Right lobe of liver (tissue), 6 donors: ENCODE data around the gene CFAP20. TPM values are rescaled to one million over a fixed set of nuclear protein-coding genes. Genes with fewer than 3 reads are reported as not detected.

ENCODE experiments used
- ATAC-seq, 4 donors: fragments of 200-7000 bp; cut with Tn5 transposase; one replicate each; pipeline ENCODE4 v1.9.1; 2020; ENCODE audit warnings: mild to moderate bottlenecking in 4 of 4, moderate library complexity in 4 of 4
- DNase-seq, 3 donors: peaks; one replicate each; pipeline ENCODE4 v3.0.0-alpha.2; 2020
- H3K27ac ChIP-seq, 3 donors: fragments of 200-600 bp; one replicate each; pipeline ENCODE4 v1.8.0; 2022
- H3K27me3 ChIP-seq, 2 donors: fragments of 200-600 bp; one replicate each; pipeline ENCODE4 v1.8.0; 2022
- H3K36me3 ChIP-seq, 4 donors: fragments of 200-600 bp; sonication (generic) in 1 of 4; one replicate each; pipeline versions ENCODE4 v1.5.1 to v1.8.0; 2017 to 2022; ENCODE audit warnings: control low read depth in 1 of 4
- H3K4me1 ChIP-seq, 4 donors: fragments of 200-600 bp; sonication (generic) in 1 of 4; one replicate each; pipeline versions ENCODE4 v1.5.1 to v1.8.0; 2017 to 2022; ENCODE audit warnings: control low read depth in 1 of 4
- H3K4me3 ChIP-seq, 3 donors: fragments of 200-600 bp; one replicate each; pipeline ENCODE4 v1.8.0; 2022
- H3K9me3 ChIP-seq, 4 donors: fragments of 200-600 bp; sonication (generic) in 1 of 4; one replicate each; pipeline versions ENCODE4 v1.5.1 to v1.8.0; 2017 to 2022; ENCODE audit warnings: control low read depth in 1 of 4
- CTCF ChIP-seq, 4 donors: fragments of 200-600 bp in 3 of 4; fragments of 450-650 bp in 1 of 4; IDR thresholded peaks; one replicate each; pipeline versions ENCODE4 v1.5.1 to v1.8.0; 2016 to 2022; ENCODE audit warnings: antibody characterized with exemption in 4 of 4, mild to moderate bottlenecking in 2 of 4
- POLR2A ChIP-seq: fragments of 450-650 bp; IDR thresholded peaks from one replicate; pipeline ENCODE4 v1.6.1; 2017; ENCODE audit warnings: antibody characterized with exemption, mild to moderate bottlenecking
- WGBS: methylation state at CpG from one replicate; pipeline ENCODE4 v1.1.6; 2018; ENCODE audit warnings: low coverage, low lambda C conversion rate; ENCODE audit not compliant: insufficient coverage; ENCODE audit errors: missing lambda C conversion rate; 5-methylcytosine and 5-hydroxymethylcytosine counted together
- intact Hi-C, 2 donors: fragments of 100-400 bp; cut with DNase I; formaldehyde crosslinking; loops; one replicate each; pipeline versions ENCODE4 v1.11.2 to v1.14.1; 2022
- total RNA-seq, 6 experiments: library from RNA; depleted of rRNA in 2 of 6; stranded (reverse); fragments of >200 nt in 2 of 6; fragmentation: NEBNext Ultra II Directional in 3 of 6; extraction: Animal tissue kit (Norgen Biotek cat#: 25700) in 3 of 6; gene quantifications; one replicate each; pipeline versions ENCODE4 v1.1.0 to v1.2.4, GENCODE V29; 2016 to 2023
- donor health status: DM: no; HTN: yes; CAD: no.
- donor health status: DM: no; HTN: no; CAD: no.
- donor health status: DM: no; HTN: no; CAD: no.
- donor health status: DM: no; HTN: yes; CAD: no.
- donor health status: DM: no; HTN: yes; CAD: no.

The CFAP20 gene
- total RNA-seq, 6 experiments from 2014 or later, result 7.8 to 38.7 (median 18.1) TPM

- TF ChIP-seq CTCF (IDR thresholded peaks at IDR 0.05) (no peak), POLR2A (no peak)
- Histone ChIP-seq H3K9me3 (no peaks in the 10 kb centered on the region), H3K4me3 (no peak overlapping the region), H3K4me1 (no peaks in the 10 kb centered on the region), H3K27me3 (no peaks in the 10 kb centered on the region), H3K36me3 (no peaks in the 10 kb centered on the region), H3K27ac (no peak overlapping the region)
- intact Hi-C loops, result no loop called here
- peak in 1 of 3 donors; percentile 26 for DNase-seq
- no peak for ATAC-seq
- WGBS, result 90% methylated on average over 9 of the region's 15 CpGs
Measured at GRCh38 chr16:58102665-58103392, 26.4 kb downstream of the CFAP20 start.

- ATAC-seq (no peak), DNase-seq (no peak)
- no peak overlapping the region for H3K4me3 ChIP-seq
- 94% methylated on average over 3 of the region's 6 CpGs for WGBS
- intact Hi-C loops, result no loop called here
- TF ChIP-seq POLR2A (no peak), CTCF (IDR thresholded peaks at IDR 0.05) (no peak)
- H3K4me1 ChIP-seq, result no peaks in the 10 kb centered on the region
- H3K9me3 ChIP-seq, result no peaks in the 10 kb centered on the region
- H3K27ac ChIP-seq, result no peak overlapping the region
- H3K27me3 ChIP-seq, result no peaks in the 10 kb centered on the region
- H3K36me3 ChIP-seq, result no peaks in the 10 kb centered on the region
Measured at GRCh38 chr16:58099956-58100300, 29.3 kb downstream of the CFAP20 start.

- intact Hi-C loops, result no loop called here
- H3K4me3 ChIP-seq, result no peak overlapping the region
- no peaks in the 10 kb centered on the region for H3K9me3 ChIP-seq
- 84% methylated on average over 3 of the region's 12 CpGs for WGBS
- H3K4me1 ChIP-seq, result no peaks in the 10 kb centered on the region
- no peak overlapping the region for H3K27ac ChIP-seq
- no peaks in the 10 kb centered on the region for H3K27me3 ChIP-seq
- H3K36me3 ChIP-seq, result no peaks in the 10 kb centered on the region
- no peak for TF ChIP-seq POLR2A
- TF ChIP-seq CTCF (IDR thresholded peaks at IDR 0.05), result no peak
- ATAC-seq (no peak), DNase-seq (no peak)
Measured at GRCh38 chr16:58099097-58099955, 29.9 kb downstream of the CFAP20 start.

- no peak overlapping the region for H3K27ac ChIP-seq
- WGBS, result 76% methylated on average over 7 of the region's 12 CpGs
- ATAC-seq (no peak), DNase-seq (peak in 1 of 3 donors; percentile 38)
- no peaks in the 10 kb centered on the region for H3K4me1 ChIP-seq
- no peak overlapping the region for H3K4me3 ChIP-seq
- no peaks in the 10 kb centered on the region for H3K27me3 ChIP-seq
- intact Hi-C loops, result no loop called here
- no peaks in the 10 kb centered on the region for H3K9me3 ChIP-seq
- H3K36me3 ChIP-seq, result no peaks in the 10 kb centered on the region
- TF ChIP-seq POLR2A, result no peak
- no peak for TF ChIP-seq CTCF (IDR thresholded peaks at IDR 0.05)
Measured at GRCh38 chr16:58098207-58099096, 30.7 kb downstream of the CFAP20 start.
